Mesenchymal stem cell (in vitro differentiated cells and primary cell): ENCODE data around the gene FMN1.
A peak's percentile ranks its signal among the peaks of the same experiment; 100 is the strongest.

ENCODE experiments used
- DNase-seq: peaks from one replicate; pipeline ENCODE4 v3.0.0-alpha.2; 2013
- H2AFZ ChIP-seq: one replicate; pipeline ENCODE4 v1.6.1; 2013; ENCODE audit warnings: low read depth, mild to moderate bottlenecking, control low read depth, inconsistent platforms, low read length, moderate library complexity
- H2AK5ac ChIP-seq: 2 replicates; pipeline ENCODE4 v1.6.1; 2013; ENCODE audit warnings: low read length, moderate library complexity, mild to moderate bottlenecking, inconsistent platforms; ENCODE audit not compliant: severe bottlenecking
- H2BK120ac ChIP-seq: one replicate; pipeline ENCODE4 v1.6.1; 2013; ENCODE audit warnings: low read depth, mild to moderate bottlenecking, inconsistent platforms, low read length, moderate library complexity
- H2BK12ac ChIP-seq, 2 experiments: one replicate each; pipeline ENCODE4 v1.6.1; 2013; ENCODE audit warnings: inconsistent platforms in 2 of 2, low read length in 2 of 2, mild to moderate bottlenecking in 2 of 2, moderate library complexity in 2 of 2, control low read depth in 1 of 2
- H2BK15ac ChIP-seq: one replicate; pipeline ENCODE4 v1.6.1; 2013; ENCODE audit warnings: mild to moderate bottlenecking, low read depth, inconsistent platforms; ENCODE audit not compliant: poor library complexity, severe bottlenecking
- H2BK5ac ChIP-seq: 2 replicates; pipeline ENCODE4 v1.6.1; 2013; ENCODE audit warnings: low read depth, mild to moderate bottlenecking, low read length, control low read depth, inconsistent platforms; ENCODE audit not compliant: poor library complexity, severe bottlenecking
- H3K14ac ChIP-seq, 2 experiments: one replicate each; pipeline ENCODE4 v1.6.1; 2013; ENCODE audit warnings: inconsistent platforms in 2 of 2, low read length in 2 of 2, control low read depth in 1 of 2, mild to moderate bottlenecking in 1 of 2, moderate library complexity in 1 of 2
- H3K18ac ChIP-seq, 2 experiments: one replicate each; pipeline ENCODE4 v1.6.1; 2013; ENCODE audit warnings: inconsistent platforms in 2 of 2, low read length in 2 of 2, control low read depth in 1 of 2, low read depth in 1 of 2, mild to moderate bottlenecking in 1 of 2
- H3K23ac ChIP-seq, 2 experiments: one replicate each; pipeline ENCODE4 v1.6.1; 2013; ENCODE audit warnings: inconsistent platforms in 2 of 2, low read length in 2 of 2, mild to moderate bottlenecking in 2 of 2, moderate library complexity in 2 of 2, control low read depth in 1 of 2
- H3K27ac ChIP-seq: 2 replicates; pipeline ENCODE4 v1.5.1; 2013; ENCODE audit warnings: mild to moderate bottlenecking, moderate library complexity, low read length, control low read depth, inconsistent platforms; ENCODE audit not compliant: poor library complexity, severe bottlenecking
- H3K27me3 ChIP-seq, 2 experiments: 2 replicates each; pipeline versions ENCODE4 v1.6.1 to v1.7.0; 2013; ENCODE audit warnings: low read length in 2 of 2, mild to moderate bottlenecking in 2 of 2, moderate library complexity in 2 of 2, control low read depth in 1 of 2, inconsistent platforms in 1 of 2; ENCODE audit not compliant: control insufficient read depth in 1 of 2, insufficient read depth in 1 of 2
- H3K36me3 ChIP-seq, 2 experiments: 2 replicates each; pipeline versions ENCODE4 v1.6.1 to v1.7.0; 2013; ENCODE audit warnings: low read length in 2 of 2, control low read depth in 1 of 2, inconsistent platforms in 1 of 2, low read depth in 1 of 2, mild to moderate bottlenecking in 1 of 2; ENCODE audit not compliant: insufficient read depth in 2 of 2, control insufficient read depth in 1 of 2
- H3K4ac ChIP-seq, 2 experiments: one replicate each; pipeline ENCODE4 v1.6.1; 2013; ENCODE audit warnings: inconsistent platforms in 2 of 2, low read length in 2 of 2, mild to moderate bottlenecking in 2 of 2, moderate library complexity in 2 of 2, control low read depth in 1 of 2, low read depth in 1 of 2
- H3K4me1 ChIP-seq: 2 replicates; pipeline ENCODE4 v1.6.1; 2013; ENCODE audit warnings: low read depth, low read length, control low read depth; ENCODE audit not compliant: control insufficient read depth, insufficient read depth
- H3K4me2 ChIP-seq: 2 replicates; pipeline ENCODE4 v1.6.1; 2013; ENCODE audit warnings: low read length, mild to moderate bottlenecking, inconsistent platforms; ENCODE audit not compliant: poor library complexity, severe bottlenecking
- H3K4me3 ChIP-seq, 2 experiments: 2 replicates each; pipeline versions ENCODE4 v1.5.1 to v1.7.0; 2013; ENCODE audit warnings: low read length in 2 of 2, mild to moderate bottlenecking in 2 of 2, control low read depth in 1 of 2, low read depth in 1 of 2; ENCODE audit not compliant: insufficient read depth in 1 of 2
- H3K79me1 ChIP-seq: replicated peaks from 2 replicates; pipeline ENCODE4 v1.6.1; 2013; ENCODE audit warnings: mild to moderate bottlenecking, control low read depth, low read length, inconsistent platforms; ENCODE audit not compliant: poor library complexity, severe bottlenecking
- H3K9ac ChIP-seq: 2 replicates; pipeline ENCODE4 v1.7.0; 2013; ENCODE audit warnings: mild to moderate bottlenecking, low read length, moderate library complexity
- H3K9me3 ChIP-seq: 2 replicates; pipeline ENCODE4 v1.7.0; 2013; ENCODE audit warnings: mild to moderate bottlenecking, low read length; ENCODE audit not compliant: control insufficient read depth
- H4K8ac ChIP-seq: one replicate; pipeline ENCODE4 v1.6.1; 2013; ENCODE audit warnings: inconsistent platforms, mild to moderate bottlenecking, low read length, moderate library complexity
- H4K91ac ChIP-seq: one replicate; pipeline ENCODE4 v1.6.1; 2013; ENCODE audit warnings: mild to moderate bottlenecking, low read length, inconsistent platforms
- WGBS: methylation state at CpG from one replicate; pipeline ENCODE4 v1.1.7; 2013; ENCODE audit warnings: mixed read lengths; 5-methylcytosine and 5-hydroxymethylcytosine counted together

FMN1 gene

DNA sequence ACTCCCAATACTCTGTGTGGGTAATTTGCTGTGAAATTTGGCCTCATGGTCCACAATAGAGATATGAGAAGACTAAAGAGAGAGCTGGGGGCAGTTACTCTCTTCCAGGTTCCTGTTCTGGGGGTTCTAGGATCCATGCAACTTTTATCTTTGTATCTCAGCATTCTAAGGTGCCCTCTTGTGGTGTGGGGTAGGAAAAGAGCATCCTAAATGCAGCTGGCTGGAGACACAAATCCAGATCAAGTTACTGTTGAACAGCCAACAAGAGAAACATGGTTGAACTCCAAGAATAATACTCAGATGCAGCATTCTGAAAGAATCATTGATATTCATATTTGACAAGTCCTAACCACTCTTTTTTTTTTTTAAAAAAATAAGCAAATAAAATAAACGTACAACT, 238.5 kb downstream of the FMN1 start:
- no peak overlapping the region for H3K4me3 ChIP-seq
- H3K9ac ChIP-seq = peak overlapping the region; percentile 70
- H3K4me1 ChIP-seq = peaks cover 10% of the 10 kb centered on the region
- H3K9me3 ChIP-seq = no peaks in the 10 kb centered on the region
- H3K27me3 ChIP-seq = no peaks in the 10 kb centered on the region
- H2BK15ac ChIP-seq = no peak overlapping the region
- peaks cover 3% of the 10 kb centered on the region for H3K79me1 ChIP-seq
- 87% methylated on average over 1 of the region's 1 CpG for WGBS
- H2BK5ac ChIP-seq = no peak overlapping the region
- no peaks in the 10 kb centered on the region for H3K36me3 ChIP-seq
- H4K91ac ChIP-seq = no peak overlapping the region
- no peak overlapping the region for H3K23ac ChIP-seq
- H4K8ac ChIP-seq = no peak overlapping the region
- no peak overlapping the region for H2BK120ac ChIP-seq
- H2AK5ac ChIP-seq = no peak overlapping the region
- H3K4ac ChIP-seq = no peak overlapping the region
- H3K4me2 ChIP-seq = no peak overlapping the region
- peak; percentile 61 for DNase-seq
- no peak overlapping the region for H3K27ac ChIP-seq
- no peak overlapping the region for H3K14ac ChIP-seq
- no peak overlapping the region for H2BK12ac ChIP-seq
- no peak overlapping the region for H2AFZ ChIP-seq
- no peak overlapping the region for H3K18ac ChIP-seq

DNA sequence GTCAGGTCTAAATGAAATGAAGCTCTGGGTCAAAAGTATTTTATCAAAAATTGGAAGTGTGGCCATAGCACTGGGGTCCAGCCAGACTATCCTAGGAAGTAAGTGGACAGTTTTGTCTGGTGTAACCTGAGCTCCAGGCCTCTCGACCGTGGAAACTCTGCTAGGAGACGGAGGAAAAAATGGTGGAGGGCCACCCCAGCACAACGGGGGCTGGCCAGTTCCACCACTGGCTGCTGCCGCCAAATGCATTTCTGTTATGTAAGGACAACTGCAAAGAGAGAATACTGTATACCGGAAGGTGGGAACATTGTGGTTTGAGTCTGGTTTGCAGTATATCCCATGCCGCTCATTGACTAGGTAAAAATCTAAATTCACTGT, 241.0 kb downstream of the FMN1 start:
- no peak overlapping the region for H4K91ac ChIP-seq
- no peaks in the 10 kb centered on the region for H3K9me3 ChIP-seq
- no peak overlapping the region for H3K4me2 ChIP-seq
- no peaks in the 10 kb centered on the region for H3K36me3 ChIP-seq
- H2BK15ac ChIP-seq = no peak overlapping the region
- no peak overlapping the region for H2BK5ac ChIP-seq
- H3K9ac ChIP-seq = peak overlapping the region; percentile 30
- no peaks in the 10 kb centered on the region for H3K27me3 ChIP-seq
- H3K4ac ChIP-seq = no peak overlapping the region
- peaks cover 10% of the 10 kb centered on the region for H3K4me1 ChIP-seq
- no peak overlapping the region for H3K14ac ChIP-seq
- peak overlapping the region in 1 of 2 experiments; percentile 37 for H3K4me3 ChIP-seq
- H2BK120ac ChIP-seq = no peak overlapping the region
- H2AK5ac ChIP-seq = no peak overlapping the region
- H3K18ac ChIP-seq = no peak overlapping the region
- H2AFZ ChIP-seq = no peak overlapping the region
- 74% methylated on average over 6 of the region's 7 CpGs for WGBS
- DNase-seq = no peak
- H3K23ac ChIP-seq = no peak overlapping the region
- H2BK12ac ChIP-seq = no peak overlapping the region
- H4K8ac ChIP-seq = no peak overlapping the region
- H3K27ac ChIP-seq = no peak overlapping the region
- no peaks in the 10 kb centered on the region for H3K79me1 ChIP-seq

DNA sequence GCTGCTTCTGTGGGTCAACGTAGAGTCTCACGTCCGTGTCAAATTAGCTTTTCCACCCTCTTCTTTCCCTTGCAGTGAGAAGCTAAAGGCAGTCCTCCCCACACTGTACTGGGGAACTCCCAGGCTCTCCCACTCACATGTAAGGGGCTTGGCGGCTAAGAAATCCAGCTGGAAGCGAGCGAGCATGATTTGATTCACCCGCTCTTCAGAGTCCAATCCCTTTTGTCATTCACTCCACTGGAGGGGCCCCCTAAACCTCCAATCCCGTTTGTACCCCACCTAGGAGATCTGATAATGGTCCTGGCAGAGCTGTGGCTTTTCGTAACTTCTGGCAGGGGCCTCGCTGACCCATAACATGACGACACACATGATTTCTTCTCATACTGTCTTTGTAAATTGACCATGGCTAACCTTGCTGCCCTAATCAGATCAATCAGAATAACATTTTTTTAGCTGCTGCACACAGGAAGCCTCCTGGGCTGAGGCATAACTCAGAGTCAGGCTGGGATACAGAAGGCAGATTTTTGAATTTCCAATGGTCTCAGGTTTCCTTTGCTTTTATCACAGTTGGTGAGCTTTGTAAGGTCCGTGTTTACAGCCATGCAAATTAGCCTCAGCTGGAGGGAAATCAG, 241.5 kb downstream of the FMN1 start:
- peak overlapping the region; percentile 30 for H3K9ac ChIP-seq
- H3K4me3 ChIP-seq = peak overlapping the region in 1 of 2 experiments; percentile 37
- H2AK5ac ChIP-seq = peak overlapping the region; percentile 44
- no peak overlapping the region for H4K8ac ChIP-seq
- no peaks in the 10 kb centered on the region for H3K36me3 ChIP-seq
- H3K27me3 ChIP-seq = no peaks in the 10 kb centered on the region
- no peak overlapping the region for H2BK5ac ChIP-seq
- H2BK12ac ChIP-seq = no peak overlapping the region
- no peak overlapping the region for H3K27ac ChIP-seq
- H2BK120ac ChIP-seq = no peak overlapping the region
- H3K79me1 ChIP-seq = no peaks in the 10 kb centered on the region
- H3K4me1 ChIP-seq = peaks cover 10% of the 10 kb centered on the region
- H3K14ac ChIP-seq = no peak overlapping the region
- H4K91ac ChIP-seq = no peak overlapping the region
- no peak overlapping the region for H3K18ac ChIP-seq
- H3K4ac ChIP-seq = no peak overlapping the region
- H3K9me3 ChIP-seq = no peaks in the 10 kb centered on the region
- WGBS = 73% methylated on average over 12 of the region's 12 CpGs
- H3K23ac ChIP-seq = no peak overlapping the region
- no peak for DNase-seq
- H3K4me2 ChIP-seq = no peak overlapping the region
- H2AFZ ChIP-seq = no peak overlapping the region
- H2BK15ac ChIP-seq = no peak overlapping the region

DNA sequence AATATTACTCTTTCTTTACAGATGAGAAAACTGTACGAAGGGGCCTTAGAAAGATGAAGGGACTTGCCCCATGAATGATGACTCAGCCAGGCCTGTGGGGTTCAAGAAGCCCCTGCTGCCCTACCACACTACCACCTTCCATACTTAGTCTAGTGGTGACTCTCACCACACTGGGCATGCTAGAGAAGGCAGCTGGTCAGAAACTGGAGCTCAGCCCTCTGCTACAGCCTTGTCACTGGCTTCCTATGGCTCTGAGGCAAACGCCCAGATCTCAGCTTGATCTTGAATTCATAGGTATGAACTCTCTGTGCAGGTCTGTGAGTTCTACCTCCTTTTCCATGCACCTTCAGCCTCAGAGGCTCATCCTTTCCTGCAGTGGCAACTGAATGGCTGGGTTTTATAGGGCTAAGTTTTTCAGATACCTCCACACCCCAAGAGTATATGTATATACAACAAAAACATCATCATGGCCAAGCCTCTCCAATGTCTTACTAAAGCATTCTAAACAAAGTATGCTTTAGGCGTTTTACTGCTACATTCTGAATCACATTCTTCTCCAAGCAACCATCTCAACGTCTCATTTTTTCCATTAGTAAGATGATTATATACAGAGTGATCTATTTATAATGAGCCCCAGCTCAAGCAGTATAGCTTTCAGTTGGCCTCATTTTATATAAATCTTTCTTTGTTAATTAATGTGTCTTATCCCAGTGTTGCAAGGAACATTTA, 242.6 kb downstream of the FMN1 start:
- H3K9ac ChIP-seq = no peak overlapping the region

More for the DNA sequence above, 242.6 kb downstream of the FMN1 start:
- Histone ChIP-seq H2BK15ac (no peak overlapping the region), H2BK120ac (no peak overlapping the region), H3K23ac (no peak overlapping the region), H4K91ac (no peak overlapping the region), H2BK12ac (peak overlapping the region in 1 of 2 experiments; percentile 7), H4K8ac (no peak overlapping the region), H3K36me3 (no peaks in the 10 kb centered on the region), H3K4me2 (no peak overlapping the region), H3K18ac (no peak overlapping the region), H3K14ac (peak overlapping the region in 1 of 2 experiments; percentile 2), H3K9me3 (no peaks in the 10 kb centered on the region), H3K27me3 (no peaks in the 10 kb centered on the region), H2BK5ac (no peak overlapping the region), H2AFZ (no peak overlapping the region), H3K4me3 (no peak overlapping the region), H3K27ac (no peak overlapping the region), H3K79me1 (no peaks in the 10 kb centered on the region), H2AK5ac (peak overlapping the region; percentile 23), H3K4ac (no peak overlapping the region), H3K4me1 (peaks cover 10% of the 10 kb centered on the region)
- WGBS = 93% methylated on average over 3 of the region's 4 CpGs
- peak; percentile 10 for DNase-seq
